OCI-LY1 (cell line): ENCODE measurements around the gene UBQLNL.

Source experiments
- H2AFZ ChIP-seq: fragments of 200-600 bp; sonication (generic), shearing (Covaris generic); 2 replicates; pipeline ENCODE4 v1.6.0; 2014; ENCODE audit warnings: antibody characterized with exemption, mild to moderate bottlenecking, low read length
- H3F3A ChIP-seq: fragments of 200-600 bp; sonication (generic), shearing (Covaris generic); 2 replicates; pipeline ENCODE4 v1.6.0; 2014; ENCODE audit warnings: mild to moderate bottlenecking, antibody characterized with exemption, low read length, moderate library complexity; ENCODE audit not compliant: insufficient read depth
- H3K27ac ChIP-seq: fragments of 200-600 bp; sonication (generic); 2 replicates; pipeline ENCODE4 v1.5.1; 2014; ENCODE audit warnings: low read length, mixed run types, mild to moderate bottlenecking, low read depth; ENCODE audit not compliant: poor library complexity, severe bottlenecking
- H3K27me3 ChIP-seq: fragments of 200-600 bp; sonication (generic); 2 replicates; pipeline ENCODE4 v1.6.0; 2014; ENCODE audit warnings: antibody characterized with exemption, mild to moderate bottlenecking, low read length, moderate library complexity; ENCODE audit not compliant: insufficient read depth
- H3K36me3 ChIP-seq: fragments of 200-600 bp; sonication (generic); 2 replicates; pipeline ENCODE4 v1.6.1; 2014; ENCODE audit warnings: mild to moderate bottlenecking, antibody characterized with exemption, low read length, moderate library complexity, mixed read lengths; ENCODE audit not compliant: insufficient read depth
- H3K4me1 ChIP-seq: fragments of 200-600 bp; sonication (generic); 2 replicates; pipeline ENCODE4 v1.5.1; 2014; ENCODE audit warnings: mild to moderate bottlenecking, low read length, moderate library complexity; ENCODE audit not compliant: insufficient read depth, severe bottlenecking
- H3K4me2 ChIP-seq: fragments of 200-600 bp; sonication (generic), shearing (Covaris generic); 2 replicates; pipeline ENCODE4 v1.6.1; 2014; ENCODE audit warnings: low read length
- H3K4me3 ChIP-seq: fragments of 200-600 bp; sonication (generic); 2 replicates; pipeline ENCODE4 v1.5.1; 2014; ENCODE audit warnings: low read length, low read depth, mild to moderate bottlenecking, mixed read lengths; ENCODE audit not compliant: poor library complexity, severe bottlenecking
- H3K79me2 ChIP-seq: fragments of 200-600 bp; shearing (Covaris generic); 2 replicates; pipeline ENCODE4 v1.6.1; 2016; ENCODE audit warnings: mixed run types, low read length, mixed read lengths; ENCODE audit not compliant: insufficient read depth
- H3K9ac ChIP-seq: fragments of 200-600 bp; sonication (generic), shearing (Covaris generic); 2 replicates; pipeline ENCODE4 v1.6.1; 2014; ENCODE audit warnings: mild to moderate bottlenecking, low read length, mixed read lengths
- H3K9me2 ChIP-seq: fragments of 200-600 bp; sonication (generic), shearing (Covaris generic); 2 replicates; pipeline ENCODE4 v1.6.1; 2014; ENCODE audit warnings: low read depth, mild to moderate bottlenecking, low read length, mixed read lengths
- H3K9me3 ChIP-seq: fragments of 200-600 bp; shearing (Covaris generic); 2 replicates; pipeline ENCODE4 v1.6.1; 2014; ENCODE audit warnings: low read length, mixed read lengths
- H4K20me1 ChIP-seq: fragments of 200-600 bp; sonication (generic), shearing (Covaris generic); 2 replicates; pipeline ENCODE4 v1.6.0; 2016; ENCODE audit warnings: mild to moderate bottlenecking, low read length; ENCODE audit not compliant: insufficient read depth
- EZH2 ChIP-seq: fragments of 200-600 bp; sonication (generic), shearing (Covaris generic); IDR thresholded peaks from 2 replicates; pipeline ENCODE4 v1.8.0; 2017; ENCODE audit warnings: borderline replicate concordance, mixed run types, mild to moderate bottlenecking, antibody characterized with exemption, low read length, moderate library complexity, mixed read lengths
- TF ChIP-seq, protein P1 (sequence below): fragments of 200-600 bp; sonication (generic), shearing (Covaris generic); IDR thresholded peaks from 2 replicates; pipeline ENCODE4 v1.5.1; 2017; ENCODE audit warnings: mild to moderate bottlenecking, antibody characterized with exemption, low read length, moderate library complexity, mixed read lengths

Gene UBQLNL

DNA sequence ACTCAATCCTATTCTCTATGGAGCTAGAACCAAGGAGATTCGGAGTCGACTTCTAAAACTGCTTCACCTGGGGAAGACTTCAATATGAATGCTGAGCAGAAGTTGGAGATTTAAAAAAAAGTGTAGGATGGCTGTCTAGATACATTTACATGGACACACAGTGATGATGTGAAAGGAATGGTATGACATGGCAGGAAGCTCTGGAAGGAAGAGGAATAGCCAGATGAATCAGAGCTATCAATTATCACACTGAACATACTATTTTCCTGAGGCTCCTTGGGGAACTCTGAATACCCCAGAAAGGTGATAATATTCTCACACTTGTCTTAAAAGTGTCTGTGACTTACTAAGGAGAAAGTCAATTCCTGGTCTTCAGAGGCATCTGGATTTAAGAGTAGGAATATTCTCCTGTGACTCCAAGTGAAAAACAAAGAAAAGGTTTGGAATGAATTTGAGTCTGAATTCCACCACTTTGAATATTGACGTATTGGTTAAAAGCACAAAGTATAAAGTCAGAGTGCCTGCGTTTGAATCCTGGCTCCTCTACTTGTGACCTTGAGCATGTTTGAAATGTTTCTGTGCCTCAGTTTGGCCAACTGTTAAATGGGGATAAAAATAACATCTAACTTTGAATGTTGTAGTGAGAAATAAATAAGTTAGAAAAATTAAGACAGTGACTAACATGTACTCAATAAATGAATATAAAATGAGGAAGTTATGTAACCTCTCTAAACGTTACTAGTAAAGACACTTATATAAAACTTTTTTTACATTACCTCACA lies 26.7 kb downstream of the UBQLNL start:
- no peak overlapping the region for H2AFZ ChIP-seq
- no peaks in the 10 kb centered on the region for H4K20me1 ChIP-seq
- H3K9me3 ChIP-seq: no peaks in the 10 kb centered on the region
- H3K4me3 ChIP-seq: no peak overlapping the region
- no peak overlapping the region for H3K9ac ChIP-seq
- no peaks in the 10 kb centered on the region for H3K9me2 ChIP-seq
- H3K36me3 ChIP-seq: no peaks in the 10 kb centered on the region
- H3K27ac ChIP-seq: no peak overlapping the region
- H3F3A ChIP-seq: no peaks in the 10 kb centered on the region
- no peak overlapping the region for H3K4me2 ChIP-seq
- no peaks in the 10 kb centered on the region; the same call in 1 of the 2 replicates for H3K27me3 ChIP-seq
- H3K4me1 ChIP-seq: no peaks in the 10 kb centered on the region
- no peak for TF ChIP-seq EZH2
- TF ChIP-seq, protein P1, sequence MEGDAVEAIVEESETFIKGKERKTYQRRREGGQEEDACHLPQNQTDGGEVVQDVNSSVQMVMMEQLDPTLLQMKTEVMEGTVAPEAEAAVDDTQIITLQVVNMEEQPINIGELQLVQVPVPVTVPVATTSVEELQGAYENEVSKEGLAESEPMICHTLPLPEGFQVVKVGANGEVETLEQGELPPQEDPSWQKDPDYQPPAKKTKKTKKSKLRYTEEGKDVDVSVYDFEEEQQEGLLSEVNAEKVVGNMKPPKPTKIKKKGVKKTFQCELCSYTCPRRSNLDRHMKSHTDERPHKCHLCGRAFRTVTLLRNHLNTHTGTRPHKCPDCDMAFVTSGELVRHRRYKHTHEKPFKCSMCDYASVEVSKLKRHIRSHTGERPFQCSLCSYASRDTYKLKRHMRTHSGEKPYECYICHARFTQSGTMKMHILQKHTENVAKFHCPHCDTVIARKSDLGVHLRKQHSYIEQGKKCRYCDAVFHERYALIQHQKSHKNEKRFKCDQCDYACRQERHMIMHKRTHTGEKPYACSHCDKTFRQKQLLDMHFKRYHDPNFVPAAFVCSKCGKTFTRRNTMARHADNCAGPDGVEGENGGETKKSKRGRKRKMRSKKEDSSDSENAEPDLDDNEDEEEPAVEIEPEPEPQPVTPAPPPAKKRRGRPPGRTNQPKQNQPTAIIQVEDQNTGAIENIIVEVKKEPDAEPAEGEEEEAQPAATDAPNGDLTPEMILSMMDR: no peak
- no peaks in the 10 kb centered on the region for H3K79me2 ChIP-seq

DNA sequence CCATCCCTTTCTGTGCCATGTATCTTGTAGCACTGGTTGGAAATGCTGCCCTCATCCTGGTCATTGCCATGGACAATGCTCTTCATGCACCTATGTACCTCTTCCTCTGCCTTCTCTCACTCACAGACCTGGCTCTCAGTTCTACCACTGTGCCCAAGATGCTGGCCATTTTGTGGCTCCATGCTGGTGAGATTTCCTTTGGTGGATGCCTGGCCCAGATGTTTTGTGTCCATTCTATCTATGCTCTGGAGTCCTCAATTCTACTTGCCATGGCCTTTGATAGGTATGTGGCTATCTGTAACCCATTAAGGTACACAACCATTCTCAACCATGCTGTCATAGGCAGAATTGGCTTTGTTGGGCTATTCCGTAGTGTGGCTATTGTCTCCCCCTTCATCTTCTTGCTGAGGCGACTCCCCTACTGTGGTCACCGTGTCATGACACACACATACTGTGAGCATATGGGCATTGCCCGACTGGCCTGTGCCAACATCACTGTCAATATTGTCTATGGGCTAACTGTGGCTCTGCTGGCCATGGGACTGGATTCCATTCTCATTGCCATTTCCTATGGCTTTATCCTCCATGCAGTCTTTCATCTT lies 27.6 kb downstream of the UBQLNL start:
- no peaks in the 10 kb centered on the region for H3F3A ChIP-seq
- no peak overlapping the region for H3K9ac ChIP-seq
- H3K4me2 ChIP-seq: no peak overlapping the region
- no peaks in the 10 kb centered on the region for H4K20me1 ChIP-seq
- no peaks in the 10 kb centered on the region for H3K4me1 ChIP-seq
- H3K27me3 ChIP-seq: no peaks in the 10 kb centered on the region; the same call in 1 of the 2 replicates
- no peak overlapping the region for H3K4me3 ChIP-seq
- TF ChIP-seq EZH2: no peak
- TF ChIP-seq, protein P1: no peak
- no peaks in the 10 kb centered on the region for H3K9me3 ChIP-seq
- H3K9me2 ChIP-seq: no peaks in the 10 kb centered on the region
- no peak overlapping the region for H3K27ac ChIP-seq
- H2AFZ ChIP-seq: no peak overlapping the region
- no peaks in the 10 kb centered on the region for H3K36me3 ChIP-seq
- H3K79me2 ChIP-seq: no peaks in the 10 kb centered on the region

DNA sequence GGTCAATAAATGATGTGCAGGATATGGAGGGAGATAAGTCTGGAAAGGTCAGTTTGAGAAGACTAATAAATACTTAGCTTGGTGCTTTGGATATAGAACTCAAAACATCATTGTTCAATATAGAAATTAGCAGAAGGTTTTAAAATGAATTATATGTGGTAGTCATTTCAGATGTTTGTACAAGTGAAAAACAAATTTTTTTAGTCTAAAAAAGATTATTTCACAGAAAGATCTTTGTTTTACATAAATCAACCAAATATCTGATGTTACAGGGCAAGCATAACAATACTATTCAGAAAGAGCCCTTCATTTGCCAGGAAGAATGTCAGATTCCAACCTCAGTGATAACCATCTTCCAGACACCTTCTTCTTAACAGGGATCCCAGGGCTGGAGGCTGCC lies 28.1 kb downstream of the UBQLNL start, which contains the start of gene OR52D1:
Gene OR52D1 (plus strand): TSS at position 301 of the 400 bp plus-strand sequence. CDS start 22 bp downstream, at position 323.
- Histone ChIP-seq H3K27ac (no peak within 1 kb of the TSS), H3K4me2 (no peak within 1 kb of the TSS), H3F3A (no peaks in the 10 kb centered on the region), H3K4me1 (no peaks in the 10 kb centered on the region), H4K20me1 (no peaks in the 10 kb centered on the region), H2AFZ (no peak within 1 kb of the TSS), H3K27me3 (no peaks in the 10 kb centered on the region; the same call in 1 of the 2 replicates), H3K36me3 (no peaks in the 10 kb centered on the region), H3K9me2 (no peaks in the 10 kb centered on the region), H3K9ac (no peak within 1 kb of the TSS), H3K9me3 (no peaks in the 10 kb centered on the region), H3K4me3 (no peak within 1 kb of the TSS), H3K79me2 (no peaks in the 10 kb centered on the region)
- TF ChIP-seq, protein P1: no peak
- TF ChIP-seq EZH2: no peak
